GM12864 (cell line): Measurements from ENCODE around the gene HIGD1A.

Source experiments
- DNase-seq: peaks from one replicate; pipeline ENCODE4 v3.0.0-alpha.2; 2011; ENCODE audit warnings: low read depth
- H3K4me3 ChIP-seq: 2 replicates; pipeline ENCODE4 v1.5.1; 2011; ENCODE audit warnings: mild to moderate bottlenecking, low read depth, low read length, control low read depth
- CTCF ChIP-seq: IDR thresholded peaks from 2 replicates; pipeline ENCODE4 v1.5.1; 2011; ENCODE audit warnings: low read depth, mild to moderate bottlenecking, moderate library complexity, low read length, control low read depth, inconsistent platforms; ENCODE audit errors: missing control alignments

The HIGD1A gene

GRCh38 chr3:42849017-42849416, 44.7 kb upstream of the HIGD1A start:
- no peak for TF ChIP-seq CTCF
- H3K4me3 ChIP-seq: no peak overlapping the region
- no peak for DNase-seq

GRCh38 chr3:42847731-42848130, 43.4 kb upstream of the HIGD1A start:
- no peak for TF ChIP-seq CTCF
- DNase-seq: no peak
- H3K4me3 ChIP-seq: no peak overlapping the region

GRCh38 chr3:42846685-42847522, 42.6 kb upstream of the HIGD1A start:
- H3K4me3 ChIP-seq: no peak overlapping the region
- TF ChIP-seq CTCF: no peak
- no peak for DNase-seq

- no peak for DNase-seq
- TF ChIP-seq CTCF: no peak
- no peak overlapping the region for H3K4me3 ChIP-seq
These were observed 40.5 kb upstream of the HIGD1A start for GRCh38 chr3:42844815-42845214.

GRCh38 chr3:42844412-42844713, 40.1 kb upstream of the HIGD1A start:
- no peak for TF ChIP-seq CTCF
- DNase-seq: no peak
- H3K4me3 ChIP-seq: no peak overlapping the region

- no peak for TF ChIP-seq CTCF
- no peak overlapping the region for H3K4me3 ChIP-seq
- DNase-seq: no peak
These were observed 39.6 kb upstream of the HIGD1A start for GRCh38 chr3:42843713-42844411.
